Measurements from ENCODE around the gene APBB2.
A peak's percentile ranks its signal among the peaks of the same experiment; 100 is the strongest.

Gene APBB2

GRCh38 chr4:41072021-41072777, 142.1 kb downstream of the APBB2 start:
- no peaks in the 10 kb centered on the region for H3K27me3 ChIP-seq (ENCODE audit: control insufficient read depth, low read length)
- no peaks in the 10 kb centered on the region for H3K9me2 ChIP-seq (replicated peaks; ENCODE audit: control insufficient read depth, low read length)
- H3K27ac ChIP-seq (ENCODE audit: low read depth, low read length), result no peak overlapping the region
- no peaks in the 10 kb centered on the region for H4K20me1 ChIP-seq (ENCODE audit: control insufficient read depth, insufficient read depth, low read depth, low read length)
- H3K4me1 ChIP-seq (ENCODE audit: control insufficient read depth, low read length), result peaks cover 48% of the 10 kb centered on the region
- H3F3A ChIP-seq (ENCODE audit: control insufficient read depth, insufficient read depth), result no peaks in the 10 kb centered on the region
- no peak for TF ChIP-seq EZH2phosphoT487 (IDR thresholded peaks at IDR 0.05; ENCODE audit: borderline replicate concordance, low read length)
- no peak for TF ChIP-seq CTCF (IDR thresholded peaks at IDR 0.05; ENCODE audit: low read depth, low read length, poor library complexity, severe bottlenecking)
- H3K9me3 ChIP-seq (ENCODE audit: control insufficient read depth, insufficient read depth, low read length), result no peaks in the 10 kb centered on the region
- peak overlapping the region; percentile 16; the same call in 1 of the 2 replicates for H3K4me2 ChIP-seq (ENCODE audit: low read length)
- H3K36me3 ChIP-seq (ENCODE audit: control insufficient read depth, low read length), result no peaks in the 10 kb centered on the region
- no peak overlapping the region for H3K4me3 ChIP-seq (ENCODE audit: low read length)
- H3K79me2 ChIP-seq (ENCODE audit: control insufficient read depth, low read length), result peaks cover 44% of the 10 kb centered on the region

DNA sequence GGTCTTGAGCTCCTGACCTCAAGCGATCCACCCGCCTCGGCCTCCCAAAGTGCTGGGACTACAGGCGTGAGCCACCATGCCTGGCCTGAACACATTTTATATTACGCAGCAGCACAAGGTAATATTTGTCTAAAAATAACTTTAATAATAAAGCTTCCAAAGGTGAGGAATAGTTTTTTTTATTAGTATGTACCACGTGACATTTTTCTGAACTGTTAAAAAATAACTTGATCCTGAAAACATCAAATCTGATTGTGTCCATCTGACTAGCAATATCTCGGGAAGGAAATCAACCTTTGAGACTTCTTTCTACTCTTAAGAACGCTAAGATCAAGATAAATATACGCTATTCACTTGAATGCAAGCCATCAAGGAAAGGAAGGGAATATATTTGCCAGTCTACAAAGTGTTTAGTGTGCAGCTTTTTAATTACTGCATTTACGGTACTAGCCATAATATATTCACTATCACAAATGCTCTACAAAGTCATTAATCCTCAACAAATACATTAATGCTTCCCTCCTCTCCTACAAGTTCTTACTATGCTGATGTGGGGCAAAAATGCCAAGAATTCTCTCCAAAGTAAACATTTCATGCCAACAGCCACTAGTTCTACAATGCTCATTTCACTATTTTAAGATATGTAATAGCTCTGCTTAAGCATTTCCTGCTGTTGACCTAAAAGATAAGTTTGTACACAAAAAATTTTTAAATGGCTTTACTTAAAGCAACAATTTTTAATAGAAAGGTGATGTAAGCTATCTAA, 143.6 kb downstream of the APBB2 start:
- TF ChIP-seq CTCF (IDR thresholded peaks at IDR 0.05; ENCODE audit: low read depth, low read length, poor library complexity, severe bottlenecking), result no peak
- no peak for TF ChIP-seq EZH2phosphoT487 (IDR thresholded peaks at IDR 0.05; ENCODE audit: borderline replicate concordance, low read length)
- H3K9me2 ChIP-seq (replicated peaks; ENCODE audit: control insufficient read depth, low read length), result no peaks in the 10 kb centered on the region
- H3F3A ChIP-seq (ENCODE audit: control insufficient read depth, insufficient read depth), result no peaks in the 10 kb centered on the region
- H3K27me3 ChIP-seq (ENCODE audit: control insufficient read depth, low read length), result no peaks in the 10 kb centered on the region
- no peak overlapping the region for H3K4me2 ChIP-seq (ENCODE audit: low read length)
- H3K4me1 ChIP-seq (ENCODE audit: control insufficient read depth, low read length), result peaks cover 40% of the 10 kb centered on the region
- no peaks in the 10 kb centered on the region for H4K20me1 ChIP-seq (ENCODE audit: control insufficient read depth, insufficient read depth, low read depth, low read length)
- H3K79me2 ChIP-seq (ENCODE audit: control insufficient read depth, low read length), result peaks cover 39% of the 10 kb centered on the region
- H3K27ac ChIP-seq (ENCODE audit: low read depth, low read length), result no peak overlapping the region
- no peak overlapping the region for H3K4me3 ChIP-seq (ENCODE audit: low read length)
- no peaks in the 10 kb centered on the region for H3K36me3 ChIP-seq (ENCODE audit: control insufficient read depth, low read length)
- no peaks in the 10 kb centered on the region for H3K9me3 ChIP-seq (ENCODE audit: control insufficient read depth, insufficient read depth, low read length)

- Histone ChIP-seq H3K27me3 (ENCODE audit: control insufficient read depth, low read length) (no peaks in the 10 kb centered on the region), H4K20me1 (ENCODE audit: control insufficient read depth, insufficient read depth, low read depth, low read length) (no peaks in the 10 kb centered on the region), H3K36me3 (ENCODE audit: control insufficient read depth, low read length) (no peaks in the 10 kb centered on the region), H3K27ac (ENCODE audit: low read depth, low read length) (no peak overlapping the region), H3K9me3 (ENCODE audit: control insufficient read depth, insufficient read depth, low read length) (no peaks in the 10 kb centered on the region), H3K4me2 (ENCODE audit: low read length) (no peak overlapping the region), H3K4me1 (ENCODE audit: control insufficient read depth, low read length) (peaks cover 33% of the 10 kb centered on the region), H3K9me2 (replicated peaks; ENCODE audit: control insufficient read depth, low read length) (no peaks in the 10 kb centered on the region), H3K4me3 (ENCODE audit: low read length) (no peak overlapping the region), H3F3A (ENCODE audit: control insufficient read depth, insufficient read depth) (no peaks in the 10 kb centered on the region), H3K79me2 (ENCODE audit: control insufficient read depth, low read length) (peaks cover 33% of the 10 kb centered on the region)
- TF ChIP-seq EZH2phosphoT487 (IDR thresholded peaks at IDR 0.05; ENCODE audit: borderline replicate concordance, low read length), result no peak
- TF ChIP-seq CTCF (IDR thresholded peaks at IDR 0.05; ENCODE audit: low read depth, low read length, poor library complexity, severe bottlenecking), result no peak
Observed at GRCh38 chr4:41069838-41070237, 144.5 kb downstream of the APBB2 start.

All from DOHH2 (cell line).